Stimulated activated CD4-positive, alpha-beta T cell treated with anti-CD3 and anti-CD28 coated beads, Interleukin-12 subunit alpha, Interleukin-12 subunit beta, amount 100 ng/mL, for 48 hours (primary cell): ENCODE measurements around the gene CSRNP2.
"Not testable (repeated sequence)": the region's sequence is repeated elsewhere in the genome, so short reads cannot be mapped to it uniquely, and the experiment has no call there.

ENCODE experiments used
- DNase-seq, 3 donors: peaks; one replicate each; pipeline ENCODE4 v3.0.0-alpha.2; 2020; ENCODE audit warnings: low read depth in 2 of 3, low spot score in 1 of 3

Gene CSRNP2

DNA sequence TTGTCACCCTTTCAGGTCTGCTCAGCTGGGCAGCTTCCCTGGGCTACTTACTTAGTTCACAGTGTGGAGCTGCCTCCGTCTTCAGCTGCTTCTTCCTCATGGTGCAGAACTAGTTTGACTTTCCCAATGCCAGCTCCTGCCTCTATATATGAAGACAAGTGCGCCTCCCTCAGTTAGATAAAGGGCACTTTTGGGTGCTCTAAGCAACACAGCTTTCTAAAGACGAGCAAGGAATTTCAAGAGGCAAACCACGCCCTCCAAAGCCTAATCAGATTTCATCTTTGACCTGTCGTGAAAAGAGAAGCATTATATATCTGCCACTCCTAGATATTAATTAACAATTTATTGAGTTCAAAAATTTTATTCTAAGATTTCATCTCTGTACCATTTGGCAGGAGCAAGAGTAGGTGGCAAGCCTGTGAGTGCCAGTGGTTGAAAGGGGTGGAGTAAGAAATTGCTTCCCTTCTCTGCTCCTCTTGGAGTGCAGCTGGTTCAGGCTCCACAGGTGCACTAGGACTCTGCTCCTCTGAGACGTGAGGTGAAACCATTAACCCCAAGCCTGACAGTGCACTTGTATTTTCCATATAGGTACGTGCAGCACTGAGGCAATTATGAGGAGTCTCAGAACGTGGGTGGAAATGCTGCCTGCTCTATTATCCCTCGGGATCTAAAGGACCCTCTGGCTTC, 55.1 kb downstream of the CSRNP2 start:
- DNase-seq = no peak

- no peak for DNase-seq
These were observed 56.0 kb downstream of the CSRNP2 start for GRCh38 chr12:51027342-51027835.

DNA sequence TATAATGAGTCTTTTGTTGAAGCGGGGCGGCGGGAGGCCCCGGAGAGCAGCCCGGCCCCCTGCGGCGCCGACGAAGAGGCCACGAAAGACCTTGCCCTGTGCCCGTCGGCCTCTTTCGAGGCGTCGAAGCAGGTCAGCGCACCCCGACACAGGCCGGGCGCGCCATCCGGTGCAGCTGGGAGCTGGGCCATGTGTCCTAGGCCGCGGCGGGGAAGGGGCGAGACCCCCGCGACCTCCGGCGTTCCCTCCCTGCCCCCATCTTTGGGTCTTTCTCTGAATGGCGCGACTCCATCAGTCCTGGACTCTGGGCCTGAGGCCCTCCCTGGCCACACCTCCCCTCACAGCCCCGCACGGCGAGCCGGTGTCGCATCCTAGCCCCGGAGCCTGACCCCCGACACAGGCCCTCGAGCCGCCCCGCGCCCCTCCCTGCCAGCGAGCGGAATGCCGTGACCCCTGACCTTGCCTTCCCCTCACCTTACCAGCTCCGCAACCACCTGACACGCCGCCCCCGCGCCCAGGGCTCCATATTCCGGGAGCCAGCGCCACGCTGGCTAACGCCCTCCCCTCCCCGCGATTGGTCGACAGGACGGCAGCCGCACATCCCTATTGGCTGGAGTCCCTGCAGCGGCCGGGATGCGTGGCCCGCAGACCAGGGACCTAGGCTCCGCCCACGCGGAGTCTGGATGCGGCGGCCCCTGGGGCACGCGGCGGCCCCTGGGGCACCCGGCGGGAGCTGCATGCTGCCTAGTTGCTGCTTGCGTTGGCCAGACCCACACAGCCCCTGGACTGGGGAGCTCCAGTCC, 57.4 kb downstream of the CSRNP2 start, which contains the start of gene SLC11A2:
SLC11A2 (minus strand) TSS at position 549 of the 803 bp plus-strand sequence. CDS start 15,656 bp downstream, outside the sequence.
- DNase-seq = peak; percentile 89 to 94 (median 93)

DNA sequence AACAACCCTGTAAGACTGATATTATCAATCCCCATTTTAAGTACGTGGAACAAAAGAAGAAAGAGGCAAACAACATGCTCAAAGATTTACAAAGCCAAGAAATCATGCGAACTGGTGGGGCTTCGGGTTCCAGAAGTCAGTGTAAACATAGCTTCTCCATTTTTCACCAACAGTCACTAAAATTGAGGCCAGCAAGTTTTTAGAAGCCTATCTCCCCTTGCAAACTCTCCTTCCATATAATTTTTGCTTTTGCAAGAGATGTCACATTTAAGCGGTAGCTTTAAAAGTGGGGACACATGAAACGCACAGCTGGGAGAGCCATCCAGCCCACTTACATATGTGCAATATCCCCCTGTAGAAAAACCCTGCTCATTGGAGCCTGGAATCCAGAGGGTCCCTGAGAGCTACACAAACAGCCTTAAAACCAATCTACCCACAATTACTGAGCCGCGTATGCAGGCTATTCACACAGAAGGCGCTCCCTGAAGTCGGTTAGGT, 58.0 kb downstream of the CSRNP2 start:
- no peak for DNase-seq

DNA sequence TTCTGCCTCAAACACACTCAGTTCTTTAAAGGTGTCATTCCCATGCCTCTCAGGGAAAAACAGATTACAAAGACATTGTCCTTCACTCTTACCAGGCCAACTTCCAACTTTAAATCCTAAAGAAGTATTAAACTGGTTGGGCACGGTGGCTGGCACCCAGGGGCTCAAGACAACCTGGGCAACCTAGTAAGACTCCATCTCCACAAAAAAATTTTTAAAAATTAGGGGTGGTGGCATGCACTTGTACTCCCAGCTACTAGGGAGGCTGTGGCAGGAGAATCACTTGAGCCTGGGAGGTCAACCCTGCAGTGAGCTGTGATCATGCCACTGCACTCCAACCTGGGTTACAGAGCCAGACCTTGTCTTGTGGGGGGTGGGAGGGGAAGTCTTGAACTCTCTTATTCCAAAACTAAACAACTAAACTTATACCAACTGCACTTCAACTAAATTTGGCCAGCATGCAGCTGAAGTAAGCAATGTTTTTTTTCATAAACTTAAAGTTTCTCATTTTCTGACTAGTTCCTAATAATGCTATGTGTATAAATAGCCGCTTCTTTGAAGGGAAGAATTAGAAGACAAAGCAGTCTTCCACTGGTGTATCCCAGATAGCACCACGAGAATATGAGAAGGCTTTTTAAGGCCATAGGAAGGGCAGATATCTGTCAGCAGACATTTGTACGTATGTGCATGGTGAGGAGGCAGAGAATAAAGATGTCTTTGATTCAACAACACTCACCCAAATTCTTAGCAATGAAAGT, 59.6 kb downstream of the CSRNP2 start:
- no peak for DNase-seq

GRCh38 chr12:51021694-51022093, 61.7 kb downstream of the CSRNP2 start:
- DNase-seq = no peak

DNA sequence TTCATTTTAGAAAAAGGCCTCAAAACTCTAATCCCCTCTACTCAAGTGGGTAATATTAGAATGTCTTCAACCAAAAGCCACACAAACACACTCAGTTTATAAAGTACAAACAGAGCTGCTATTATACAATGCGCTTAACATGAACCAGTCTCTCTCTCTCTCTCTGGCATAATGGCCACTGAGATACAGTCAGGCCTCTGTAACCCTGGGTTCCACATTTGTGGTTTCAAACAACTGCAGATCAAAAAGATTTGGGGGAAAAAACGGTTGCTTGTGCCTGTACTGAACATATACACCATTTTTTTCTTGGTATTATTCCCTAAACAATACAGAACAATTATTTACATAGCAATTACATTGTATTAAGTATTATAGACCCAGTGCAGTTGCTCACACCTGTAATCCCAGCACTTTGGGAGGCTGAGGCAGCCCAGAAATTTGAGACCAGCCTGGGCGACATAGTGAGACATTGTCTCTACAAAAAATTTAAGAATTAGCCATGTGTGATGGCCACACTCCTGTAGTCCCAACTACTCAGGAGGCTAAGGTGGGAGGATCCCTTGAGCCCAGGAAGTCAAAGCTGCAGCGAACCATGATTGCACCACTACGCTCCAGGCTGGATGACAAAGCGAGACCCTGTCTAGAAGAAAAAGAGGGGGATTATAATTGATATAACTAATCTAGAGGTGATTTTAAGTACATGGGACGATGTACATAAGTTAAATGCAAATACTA, 62.8 kb downstream of the CSRNP2 start:
- DNase-seq = no peak

- no peak for DNase-seq
These were observed 63.5 kb downstream of the CSRNP2 start for GRCh38 chr12:51019927-51020326.

DNA sequence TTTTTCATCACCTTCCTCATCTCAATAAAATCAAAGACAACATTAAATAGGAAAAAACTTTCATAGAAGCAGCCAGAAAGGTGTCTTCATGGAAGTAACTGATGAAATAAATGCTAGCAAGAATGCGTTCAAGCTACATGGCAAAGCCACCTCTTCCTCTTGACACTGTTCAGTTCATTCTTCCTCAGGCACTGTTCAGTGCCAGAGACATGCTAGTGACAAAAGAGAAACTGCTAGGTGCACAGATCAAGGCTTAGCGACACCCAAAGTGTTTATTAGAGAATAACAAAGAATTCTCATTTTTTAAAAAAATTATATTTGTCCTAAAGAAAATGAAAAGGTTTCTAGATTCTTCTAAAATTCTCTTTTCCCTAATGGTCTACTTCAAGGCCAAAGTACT, 64.4 kb downstream of the CSRNP2 start:
- no peak for DNase-seq

DNA sequence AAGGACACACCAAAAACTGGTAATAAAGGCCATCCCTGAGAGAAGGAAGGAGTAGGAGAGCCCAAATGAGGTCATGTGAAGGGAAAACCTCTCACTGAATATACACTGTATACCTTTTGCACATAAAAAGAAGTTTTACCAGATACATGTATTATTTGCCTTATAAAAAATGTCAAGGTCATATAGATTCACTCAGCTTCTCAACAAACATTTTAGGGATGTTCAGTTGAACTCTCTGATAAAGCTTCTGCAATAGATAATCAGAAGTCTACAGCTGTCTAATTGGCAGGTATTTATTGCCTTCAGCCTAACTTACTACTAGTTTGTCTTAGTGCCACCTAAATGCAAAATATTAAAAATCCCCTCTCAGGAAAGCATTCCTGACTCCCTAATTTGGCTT, 65.9 kb downstream of the CSRNP2 start:
- no peak for DNase-seq

DNA sequence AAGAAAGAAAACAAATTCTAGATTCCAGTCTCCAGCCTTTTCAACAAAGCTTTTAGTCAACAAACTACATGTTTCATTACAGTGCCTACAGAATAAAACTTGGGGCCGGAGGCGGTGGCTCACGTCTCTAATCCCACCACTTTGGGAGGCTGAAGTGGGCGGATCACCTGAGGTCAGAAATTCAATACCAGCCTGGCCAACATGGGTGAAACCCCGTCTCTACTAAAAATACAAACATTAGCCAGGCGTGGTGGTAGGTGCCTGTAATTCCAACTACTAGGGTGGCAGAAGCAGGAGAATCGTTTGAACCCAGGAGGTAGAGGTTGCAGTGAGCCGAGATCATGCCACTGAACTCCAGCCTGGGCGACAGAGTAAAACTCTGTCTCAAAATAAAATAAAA, 68.9 kb downstream of the CSRNP2 start:
- DNase-seq = not testable (repeated sequence)

DNA sequence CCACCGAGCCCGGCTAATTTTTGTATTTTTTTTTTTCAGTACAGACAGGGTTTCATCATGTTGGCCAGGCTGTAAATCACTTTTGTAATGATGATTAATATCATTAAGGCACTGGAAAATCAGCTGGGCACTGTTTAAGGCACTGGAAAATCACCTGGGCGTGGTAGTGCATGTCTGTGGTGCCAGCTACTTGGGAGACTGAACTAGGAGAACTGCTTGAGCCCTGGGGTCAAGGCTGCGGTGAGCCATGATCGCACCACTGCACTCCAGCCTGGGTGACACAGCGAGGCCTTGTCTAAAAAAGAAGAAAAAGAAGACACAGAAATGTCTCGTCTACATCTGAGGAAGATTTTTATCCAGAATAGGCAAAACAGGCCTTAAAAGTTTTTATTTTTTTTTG, 70.0 kb downstream of the CSRNP2 start:
- DNase-seq = no peak

DNA sequence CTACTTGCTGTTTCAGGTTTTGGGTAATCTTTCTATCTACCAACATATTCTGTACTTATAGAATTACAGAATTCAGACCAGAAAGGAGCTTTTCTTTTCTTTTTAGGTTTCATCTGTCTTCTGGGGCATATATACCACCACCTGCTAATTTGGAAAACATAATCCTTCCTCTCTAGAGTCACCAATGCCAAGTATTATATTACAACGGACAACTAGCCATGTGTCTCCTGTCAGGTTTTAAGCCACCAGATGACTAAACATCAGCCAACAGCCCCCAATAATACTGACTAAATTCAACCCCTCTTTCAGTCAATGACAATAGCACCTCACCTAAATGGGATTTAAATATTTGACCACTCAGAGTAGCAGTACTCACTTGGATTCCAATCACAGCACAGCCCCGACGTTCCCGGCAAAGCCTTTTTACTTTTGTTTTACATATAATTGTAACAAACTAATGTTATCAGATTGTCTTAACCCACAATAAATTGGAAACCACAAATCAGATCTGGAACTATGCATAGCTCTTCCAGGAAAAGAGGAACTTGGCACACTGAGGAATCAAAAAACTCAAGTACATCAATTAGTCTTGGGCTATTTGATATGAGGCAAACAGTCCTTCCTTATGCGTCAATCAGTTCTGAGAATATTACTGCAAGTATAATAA, 70.7 kb downstream of the CSRNP2 start:
- no peak for DNase-seq

GRCh38 chr12:51011955-51012354, 71.4 kb downstream of the CSRNP2 start:
- no peak for DNase-seq
